Measurements from ENCODE around the gene RBM18. TPM values are rescaled to one million over a fixed set of nuclear protein-coding genes. Genes with fewer than 3 reads are reported as not detected.

Gene RBM18
- total RNA-seq, 2 donors from 2014 or later = 19.2 to 23.2 TPM

- no peak for DNase-seq (ENCODE audit: low spot score)
- no peak for TF ChIP-seq CTCF (IDR thresholded peaks at IDR 0.05)
- Histone ChIP-seq H3K4me3 (no peak overlapping the region), H3K36me3 (no peaks in the 10 kb centered on the region), H3K27ac (no peak overlapping the region), H3K27me3 (peaks cover 28 to 30% of the 10 kb centered on the region in 2 donors), H3K9me3 (no peaks in the 10 kb centered on the region), H3K4me1 (peaks cover 0 to 31% of the 10 kb centered on the region in 2 donors)
These were observed 50.1 kb downstream of the RBM18 start for GRCh38 chr9:122214507-122214906.

- no peaks in the 10 kb centered on the region for H3K9me3 ChIP-seq
- no peak for DNase-seq (ENCODE audit: low spot score)
- peaks cover 21 to 30% of the 10 kb centered on the region in 2 donors for H3K27me3 ChIP-seq
- H3K27ac ChIP-seq = no peak overlapping the region
- TF ChIP-seq CTCF (IDR thresholded peaks at IDR 0.05) = no peak
- peak overlapping the region; percentile 19 to 40 for H3K4me3 ChIP-seq
- peaks cover 0 to 24% of the 10 kb centered on the region in 2 donors for H3K4me1 ChIP-seq
- H3K36me3 ChIP-seq = no peaks in the 10 kb centered on the region
These were observed 50.8 kb downstream of the RBM18 start for GRCh38 chr9:122213589-122214413.

GRCh38 chr9:122213102-122213588, 51.5 kb downstream of the RBM18 start:
- Histone ChIP-seq H3K4me1 (peaks cover 0 to 19% of the 10 kb centered on the region in 2 donors), H3K9me3 (no peaks in the 10 kb centered on the region), H3K4me3 (no peak overlapping the region), H3K27ac (no peak overlapping the region), H3K27me3 (peaks cover 14 to 30% of the 10 kb centered on the region in 2 donors), H3K36me3 (no peaks in the 10 kb centered on the region)
- no peak for DNase-seq (ENCODE audit: low spot score)
- TF ChIP-seq CTCF (IDR thresholded peaks at IDR 0.05) = no peak

- Histone ChIP-seq H3K36me3 (no peaks in the 10 kb centered on the region), H3K27ac (no peak overlapping the region), H3K4me1 (peaks cover 0 to 19% of the 10 kb centered on the region in 2 donors), H3K4me3 (no peak overlapping the region), H3K27me3 (peaks cover 13 to 26% of the 10 kb centered on the region in 2 donors), H3K9me3 (no peaks in the 10 kb centered on the region)
- no peak for DNase-seq (ENCODE audit: low spot score)
- TF ChIP-seq CTCF (IDR thresholded peaks at IDR 0.05) = no peak
These were observed 52.1 kb downstream of the RBM18 start for GRCh38 chr9:122212473-122213004.

GRCh38 chr9:122209451-122209850, 55.2 kb downstream of the RBM18 start:
- no peak for DNase-seq (ENCODE audit: low spot score)
- TF ChIP-seq CTCF (IDR thresholded peaks at IDR 0.05) = no peak
- no peak overlapping the region for H3K4me3 ChIP-seq
- H3K27me3 ChIP-seq = peaks cover 12 to 15% of the 10 kb centered on the region in 2 donors
- H3K9me3 ChIP-seq = no peaks in the 10 kb centered on the region
- H3K4me1 ChIP-seq = peaks cover 0 to 13% of the 10 kb centered on the region in 2 donors
- H3K27ac ChIP-seq = no peak overlapping the region
- no peaks in the 10 kb centered on the region for H3K36me3 ChIP-seq
